ENCODE data around the gene WSCD2. TPM values are rescaled to one million over a fixed set of nuclear protein-coding genes. Genes with fewer than 3 reads are reported as not detected.

Gene WSCD2
- total RNA-seq, 1 experiment from 2014 or later: not detected

- Mint-ChIP-seq H3K27ac (ENCODE audit: low read depth, unreplicated experiment) (no peak overlapping the region), H3K9me3 (ENCODE audit: unreplicated experiment) (peaks cover 15% of the 10 kb centered on the region), H3K4me3 (ENCODE audit: unreplicated experiment) (no peak overlapping the region), H3K36me3 (ENCODE audit: insufficient read depth, unreplicated experiment) (no peaks in the 10 kb centered on the region), H3K4me1 (ENCODE audit: insufficient read depth, unreplicated experiment) (no peaks in the 10 kb centered on the region), H3K27me3 (ENCODE audit: insufficient read depth, unreplicated experiment) (no peaks in the 10 kb centered on the region)
- CTCF ChIA-PET: no interaction called here
- no peak for DNase-seq (ENCODE audit: unreplicated experiment)
- POLR2A ChIA-PET: no interaction called here
- TF ChIP-seq CTCF (IDR thresholded peaks at IDR 0.05; ENCODE audit: unreplicated experiment): no peak
- intact Hi-C loops (cut with micrococcal nuclease): no loop called here
- BruUV-seq (replicated peaks): no TSS peak
These were observed 67.8 kb downstream of the WSCD2 start for GRCh38 chr12:108196921-108197320.

- no peak overlapping the region for H3K4me3 Mint-ChIP-seq (ENCODE audit: unreplicated experiment)
- H3K9me3 Mint-ChIP-seq (ENCODE audit: unreplicated experiment): peaks cover 15% of the 10 kb centered on the region
- BruUV-seq (replicated peaks): no TSS peak
- H3K4me1 Mint-ChIP-seq (ENCODE audit: insufficient read depth, unreplicated experiment): no peaks in the 10 kb centered on the region
- H3K27me3 Mint-ChIP-seq (ENCODE audit: insufficient read depth, unreplicated experiment): no peaks in the 10 kb centered on the region
- no peaks in the 10 kb centered on the region for H3K36me3 Mint-ChIP-seq (ENCODE audit: insufficient read depth, unreplicated experiment)
- H3K27ac Mint-ChIP-seq (ENCODE audit: low read depth, unreplicated experiment): no peak overlapping the region
- CTCF ChIA-PET: interaction anchor here (0.9 kb wide), 1 partner anchor 208 kb away, joined by 3 read pairs; no protein-coding TSS in a partner anchor
- TF ChIP-seq CTCF (IDR thresholded peaks at IDR 0.05; ENCODE audit: unreplicated experiment): no peak
- POLR2A ChIA-PET: no interaction called here
- intact Hi-C loops (cut with micrococcal nuclease): no loop called here
- DNase-seq (ENCODE audit: unreplicated experiment): no peak
These were observed 69.0 kb downstream of the WSCD2 start for GRCh38 chr12:108198043-108198442.

GRCh38 chr12:108199106-108199505, 70.0 kb downstream of the WSCD2 start:
- BruUV-seq (replicated peaks): no TSS peak
- peaks cover 2% of the 10 kb centered on the region for H3K36me3 Mint-ChIP-seq (ENCODE audit: insufficient read depth, unreplicated experiment)
- no peak for TF ChIP-seq CTCF (IDR thresholded peaks at IDR 0.05; ENCODE audit: unreplicated experiment)
- no peak for DNase-seq (ENCODE audit: unreplicated experiment)
- no peaks in the 10 kb centered on the region for H3K4me1 Mint-ChIP-seq (ENCODE audit: insufficient read depth, unreplicated experiment)
- H3K4me3 Mint-ChIP-seq (ENCODE audit: unreplicated experiment): no peak overlapping the region
- H3K9me3 Mint-ChIP-seq (ENCODE audit: unreplicated experiment): peaks cover 12% of the 10 kb centered on the region
- ChIA-PET POLR2A (no interaction called here), CTCF (interaction anchor here (0.6 to 0.9 kb wide), 2 partner anchors 16 to 209 kb away, joined by 3 to 4 read pairs; no protein-coding TSS in a partner anchor)
- no peaks in the 10 kb centered on the region for H3K27me3 Mint-ChIP-seq (ENCODE audit: insufficient read depth, unreplicated experiment)
- intact Hi-C loops (cut with micrococcal nuclease): no loop called here
- H3K27ac Mint-ChIP-seq (ENCODE audit: low read depth, unreplicated experiment): no peak overlapping the region

GRCh38 chr12:108201808-108202207, 72.7 kb downstream of the WSCD2 start:
- H3K27ac Mint-ChIP-seq (ENCODE audit: low read depth, unreplicated experiment): no peak overlapping the region
- H3K27me3 Mint-ChIP-seq (ENCODE audit: insufficient read depth, unreplicated experiment): no peaks in the 10 kb centered on the region
- TF ChIP-seq CTCF (IDR thresholded peaks at IDR 0.05; ENCODE audit: unreplicated experiment): no peak
- H3K4me3 Mint-ChIP-seq (ENCODE audit: unreplicated experiment): no peak overlapping the region
- intact Hi-C loops (cut with micrococcal nuclease): no loop called here
- H3K36me3 Mint-ChIP-seq (ENCODE audit: insufficient read depth, unreplicated experiment): peaks cover 7% of the 10 kb centered on the region
- CTCF ChIA-PET: interaction anchor here (0.5 to 1.5 kb wide), 4 partner anchors 9 to 1241 kb away, joined by 3 to 6 read pairs (median 4); no protein-coding TSS in a partner anchor
- H3K9me3 Mint-ChIP-seq (ENCODE audit: unreplicated experiment): peaks cover 17% of the 10 kb centered on the region
- no TSS peak for BruUV-seq (replicated peaks)
- H3K4me1 Mint-ChIP-seq (ENCODE audit: insufficient read depth, unreplicated experiment): no peaks in the 10 kb centered on the region
- DNase-seq (ENCODE audit: unreplicated experiment): no peak
- POLR2A ChIA-PET: no interaction called here

Measured in MCF 10A (cell line).